AML-193 (cell line): Measurements from ENCODE around the gene FETUB.
"Not testable (repeated sequence)": the region's sequence is repeated elsewhere in the genome, so short reads cannot be mapped to it uniquely, and the experiment has no call there.

Experiments
- DNase-seq, 2 experiments: peaks; one replicate each; lab custom pipeline; 2025; lab: John Stamatoyannopoulos, UW

FETUB gene

DNA sequence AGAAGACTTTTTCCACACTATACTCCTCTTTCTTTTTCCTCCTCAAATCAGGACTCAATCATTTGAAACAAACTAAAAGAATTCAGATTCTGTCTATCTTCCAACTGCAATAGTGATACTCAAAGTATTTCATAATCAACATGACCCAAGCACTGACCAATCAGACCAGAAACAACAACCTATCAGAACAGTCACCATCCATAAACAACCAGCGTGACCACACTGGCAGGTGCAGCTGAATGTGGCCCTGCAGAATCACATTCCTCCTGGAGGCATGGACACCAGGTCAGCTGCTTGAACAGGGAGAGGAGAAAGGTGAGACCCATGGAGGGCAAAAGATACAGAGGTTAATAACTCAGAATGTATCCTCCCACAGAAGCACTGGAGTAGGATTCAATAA lies 39.0 kb downstream of the FETUB start:
- DNase-seq: no peak

DNA sequence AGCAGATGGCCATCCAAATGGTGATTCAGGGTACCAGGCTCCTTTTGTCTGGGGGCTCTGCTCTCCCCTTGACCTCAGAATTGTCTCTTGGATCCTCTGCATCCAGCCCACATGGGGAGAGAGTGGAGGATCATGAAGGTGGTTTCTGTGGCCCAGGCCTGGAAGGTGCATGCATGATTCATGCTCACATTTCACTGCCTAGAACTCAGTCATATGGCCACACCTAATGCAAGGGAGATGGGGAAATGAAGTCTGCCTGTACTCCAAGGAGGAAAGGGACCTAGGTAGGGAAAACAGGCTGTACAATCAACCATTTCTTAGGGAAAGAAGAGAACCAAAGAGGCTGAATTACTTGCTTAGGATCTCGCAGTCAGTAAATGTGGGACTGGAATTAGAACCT lies 40.7 kb downstream of the FETUB start:
- no peak for DNase-seq

DNA sequence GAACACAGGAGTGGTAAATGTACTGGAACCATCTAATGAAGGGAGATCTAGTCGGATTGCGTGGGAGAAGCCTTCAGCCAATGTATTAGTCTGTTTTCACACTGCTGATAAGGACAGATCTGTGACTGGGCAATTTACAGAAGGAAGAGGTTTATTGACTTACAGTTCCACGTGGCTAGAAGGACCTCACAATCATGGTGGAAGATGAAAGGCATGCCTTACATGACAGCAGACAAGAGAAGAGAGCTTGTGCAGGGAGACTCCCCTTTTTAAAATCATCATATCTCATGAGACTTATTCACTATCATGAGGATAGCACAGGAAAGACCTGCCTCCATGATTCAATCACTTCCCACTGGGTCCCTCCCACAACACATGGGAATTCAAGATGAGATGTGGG lies 42.6 kb downstream of the FETUB start:
- DNase-seq: no peak

DNA sequence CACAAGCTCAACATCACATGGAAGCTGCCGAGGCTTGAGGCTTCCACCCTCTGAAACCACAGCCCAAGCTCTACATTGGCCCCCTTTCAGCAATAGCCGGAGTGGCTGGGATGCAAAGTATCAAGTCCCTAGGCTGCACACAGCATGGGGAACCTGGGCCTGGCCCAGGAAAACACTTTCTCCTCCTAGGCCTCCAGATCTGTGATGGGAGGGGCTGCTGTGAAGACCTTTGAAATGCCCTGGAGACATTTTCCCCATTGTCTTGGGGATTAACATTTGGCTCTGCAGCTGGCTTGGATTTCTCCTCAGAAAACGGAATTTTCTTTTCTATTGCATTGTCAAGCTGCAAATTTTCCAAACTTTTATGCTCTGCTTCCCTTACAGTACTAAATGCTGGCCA lies 43.8 kb downstream of the FETUB start:
- no peak for DNase-seq

DNA sequence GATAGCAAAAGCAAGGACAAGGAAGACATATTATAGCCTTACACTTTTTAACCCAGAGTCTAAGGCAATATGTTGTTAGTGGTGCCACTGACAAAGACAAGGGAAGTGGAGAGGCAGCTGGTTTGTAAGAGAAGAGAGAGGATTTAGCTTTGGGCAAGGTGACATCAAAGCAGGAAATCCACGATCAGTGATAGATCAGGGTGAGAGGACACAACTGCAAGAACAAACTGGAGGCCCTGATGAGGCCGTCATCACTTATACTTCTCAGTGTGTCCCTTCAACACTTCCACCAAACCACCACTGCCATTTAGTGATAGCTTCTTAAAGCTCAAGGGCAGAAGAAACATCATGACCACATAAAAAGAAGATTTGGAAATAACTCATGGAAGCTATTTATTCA lies 46.3 kb downstream of the FETUB start:
- not testable (repeated sequence) for DNase-seq

DNA sequence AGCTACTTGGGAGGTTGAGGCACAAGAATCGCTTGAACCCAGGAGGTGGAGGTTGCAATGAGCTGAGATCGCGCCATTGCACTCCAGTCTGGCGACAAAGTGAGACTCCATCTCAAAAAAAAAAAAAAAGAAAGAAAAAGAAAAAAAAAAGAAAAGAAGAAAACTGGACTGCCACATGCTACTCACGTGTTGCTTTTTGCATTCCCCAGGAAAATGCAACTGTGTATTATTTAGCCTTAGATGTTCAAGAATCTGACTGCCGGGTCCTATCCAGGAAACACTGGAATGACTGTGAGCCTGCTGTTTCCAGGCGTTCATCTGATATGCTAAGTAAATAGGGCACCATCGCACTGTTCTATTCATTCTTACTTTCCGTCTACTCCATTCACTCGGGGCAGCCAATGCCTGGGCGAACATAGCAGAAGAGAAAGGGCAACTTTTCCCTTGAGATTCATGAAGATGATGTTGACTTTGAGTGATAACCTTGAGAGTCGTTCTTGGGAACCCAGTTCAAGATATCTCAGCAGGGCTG lies 47.0 kb downstream of the FETUB start:
- no peak for DNase-seq

DNA sequence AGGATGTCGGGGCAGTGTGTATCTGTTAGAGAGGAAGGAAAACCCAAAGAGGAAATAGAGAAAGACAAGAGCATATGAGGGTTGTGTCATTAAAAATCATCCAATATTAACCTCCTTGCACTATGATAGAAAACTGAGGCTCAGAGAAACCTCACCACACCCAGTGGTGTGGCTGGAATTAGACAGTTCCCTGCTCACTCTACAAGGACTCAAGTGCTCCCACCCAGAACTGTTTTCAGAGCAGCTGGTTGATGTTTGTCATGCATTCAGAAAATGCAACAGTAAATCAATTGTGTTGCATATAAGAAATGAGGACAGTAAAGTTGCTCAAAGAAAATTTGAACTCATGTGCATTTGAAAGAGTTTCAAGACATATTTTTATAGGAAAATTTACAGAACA lies 50.1 kb downstream of the FETUB start:
- DNase-seq: not testable (repeated sequence)

DNA sequence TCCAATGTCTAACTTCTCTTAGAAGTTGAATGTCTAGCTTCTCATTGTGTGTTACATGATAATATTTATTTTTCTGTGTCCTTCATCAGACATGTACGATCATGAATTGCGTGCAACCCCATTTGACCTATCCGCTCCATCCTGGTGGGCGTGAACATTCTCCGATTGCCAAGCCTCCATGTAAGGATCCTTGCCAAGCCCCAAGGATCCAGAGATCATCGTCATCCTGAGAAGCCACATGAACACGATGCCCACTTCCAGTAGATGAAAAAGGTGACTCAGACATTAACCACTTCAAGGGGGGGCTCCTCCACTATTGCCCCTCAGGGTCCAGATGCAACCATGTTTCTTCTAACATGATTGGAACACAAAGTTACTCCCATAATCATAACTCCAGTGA lies 51.5 kb downstream of the FETUB start:
- DNase-seq: no peak

DNA sequence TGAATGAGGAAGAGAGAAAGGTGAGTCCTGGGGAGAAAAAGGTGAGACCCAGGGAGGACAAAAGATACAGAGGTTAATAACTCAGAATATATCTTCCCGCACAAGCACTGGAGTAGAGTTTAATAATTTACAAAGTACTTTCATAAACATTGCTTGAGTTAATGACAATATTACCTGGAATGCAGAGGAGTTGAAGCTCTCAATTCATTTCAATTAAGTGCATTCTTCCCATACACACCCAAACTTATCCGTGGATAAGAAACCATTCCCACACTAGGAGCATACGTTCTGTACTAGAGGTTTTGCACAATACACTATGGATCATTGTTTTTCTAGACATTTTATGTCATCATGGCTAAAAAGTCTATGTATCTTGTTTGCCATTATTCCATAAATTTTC lies 53.6 kb downstream of the FETUB start:
- DNase-seq: no peak

DNA sequence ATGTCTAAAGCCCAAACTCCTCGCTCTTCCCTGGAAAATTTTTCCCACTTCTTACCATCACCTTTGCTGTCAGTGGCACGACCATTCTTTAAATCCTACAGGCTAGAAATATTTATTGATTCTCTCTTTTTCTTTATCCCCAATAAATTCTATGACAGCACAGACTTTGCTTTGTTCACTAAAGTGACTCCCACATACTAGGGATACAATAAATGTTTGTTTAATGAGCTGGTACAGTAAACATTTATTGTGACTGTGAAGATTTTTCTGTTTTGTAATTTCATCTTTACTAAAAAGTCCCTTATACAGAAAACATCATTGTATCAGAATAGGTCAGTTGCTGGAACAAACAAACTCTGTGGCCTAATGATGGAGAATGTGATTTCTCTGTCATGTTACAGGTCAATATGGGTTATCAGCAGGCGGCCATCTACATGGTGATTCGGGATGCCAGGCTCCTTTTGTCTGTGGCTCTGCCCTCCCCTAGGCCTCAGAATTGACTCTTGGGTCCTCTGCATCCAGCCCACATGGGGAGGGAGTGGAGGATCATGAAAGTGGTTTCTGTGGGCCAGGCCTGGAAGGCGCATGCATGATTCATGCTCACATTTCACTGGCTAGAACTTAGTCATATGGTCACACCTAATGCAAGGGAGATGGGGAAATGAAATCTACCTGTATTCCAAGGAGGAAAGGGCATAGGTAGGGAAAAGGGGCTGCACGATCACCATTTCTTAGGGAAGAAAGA lies 54.3 kb downstream of the FETUB start:
- no peak for DNase-seq

DNA sequence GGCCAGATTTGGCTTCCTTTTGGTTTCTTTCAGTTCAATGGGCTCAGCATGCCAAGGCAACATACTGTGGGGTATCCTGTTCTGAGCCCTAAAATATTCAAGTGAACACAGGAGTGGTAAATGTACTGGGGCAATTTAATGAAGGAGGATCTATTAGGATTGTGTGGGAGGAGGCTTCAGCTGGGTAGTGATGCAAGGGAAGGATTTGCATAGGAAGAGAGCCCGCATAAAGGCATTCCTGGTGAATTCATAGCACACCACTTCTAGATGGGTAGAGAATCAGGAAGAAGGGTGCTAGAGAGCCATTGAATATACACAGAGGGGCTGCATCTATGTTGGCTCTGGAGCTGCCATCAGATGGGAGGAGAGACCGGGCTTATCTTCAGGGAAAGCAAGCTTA lies 56.3 kb downstream of the FETUB start:
- DNase-seq: no peak

DNA sequence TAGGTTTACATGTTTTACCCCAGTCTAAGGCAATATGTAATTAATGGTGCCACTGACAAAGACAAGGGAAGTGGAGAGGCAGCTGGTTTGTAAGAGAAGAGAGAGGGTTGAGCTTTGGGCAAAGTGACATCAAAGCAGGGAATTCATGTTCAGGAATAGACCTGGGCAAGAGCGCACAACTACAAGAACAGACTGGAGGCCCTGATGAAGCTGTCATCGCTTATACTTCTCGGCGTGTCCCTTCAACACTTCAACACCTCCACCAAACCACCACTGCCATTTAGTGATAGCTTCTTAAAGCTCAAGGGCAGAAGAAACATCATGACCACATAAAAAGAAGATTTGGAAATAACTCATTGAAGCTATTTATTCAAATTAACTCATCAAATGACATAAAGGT lies 57.3 kb downstream of the FETUB start:
- DNase-seq: no peak

DNA sequence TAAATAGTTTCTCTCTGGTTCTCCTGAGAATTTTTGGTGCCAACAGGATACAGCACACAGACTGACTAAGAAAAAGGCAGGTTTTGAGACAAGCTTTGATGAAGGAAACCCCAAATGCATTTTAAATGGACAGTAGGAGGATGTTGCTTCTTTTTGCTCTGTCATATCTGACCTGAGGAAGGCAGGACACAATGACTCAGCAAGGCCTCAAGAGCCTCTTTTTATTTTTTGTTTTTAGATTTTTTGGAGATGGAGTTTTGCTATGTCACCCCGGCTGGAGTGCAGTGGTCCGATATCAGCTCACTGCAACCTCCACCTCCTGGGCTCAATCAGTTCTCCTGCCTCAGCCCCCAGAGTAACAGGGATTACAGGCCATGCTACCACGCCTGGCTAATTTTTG lies 60.1 kb downstream of the FETUB start:
- DNase-seq: no peak

DNA sequence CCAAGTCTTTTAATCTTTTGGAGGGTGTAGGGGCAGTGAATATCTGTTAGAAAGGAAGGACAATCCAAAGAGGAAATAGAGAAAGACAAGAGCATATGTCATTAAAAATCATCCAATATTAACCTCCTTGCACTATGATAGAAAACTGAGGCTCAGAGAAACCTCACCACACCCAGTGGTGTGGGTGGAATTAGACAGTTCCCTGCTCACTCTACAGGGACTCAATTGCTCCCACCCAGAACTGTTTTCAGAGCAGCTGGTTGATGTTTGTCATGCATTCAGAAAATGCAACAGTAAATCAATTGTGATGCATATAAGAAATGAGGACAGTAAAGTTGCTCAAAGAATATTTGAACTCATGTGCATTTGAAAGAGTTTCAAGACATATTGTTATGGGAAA lies 62.3 kb downstream of the FETUB start:
- not testable (repeated sequence) for DNase-seq
